ENCODE measurements around the gene RAB31.

- no peak for TF ChIP-seq CTCF (IDR thresholded peaks at IDR 0.05; ENCODE audit: low read length)
- TF ChIP-seq EZH2 (IDR thresholded peaks at IDR 0.05; ENCODE audit: borderline replicate concordance, low read length) = no peak
These were observed 18.1 kb downstream of the RAB31 start for GRCh38 chr18:9726175-9726574.
